ENCODE data around the gene C3orf20.

Gene C3orf20

GRCh38 chr3:14810801-14811661, 136.1 kb downstream of the C3orf20 start:
- no peak for DNase-seq (ENCODE audit: low read depth, low spot score)

DNA sequence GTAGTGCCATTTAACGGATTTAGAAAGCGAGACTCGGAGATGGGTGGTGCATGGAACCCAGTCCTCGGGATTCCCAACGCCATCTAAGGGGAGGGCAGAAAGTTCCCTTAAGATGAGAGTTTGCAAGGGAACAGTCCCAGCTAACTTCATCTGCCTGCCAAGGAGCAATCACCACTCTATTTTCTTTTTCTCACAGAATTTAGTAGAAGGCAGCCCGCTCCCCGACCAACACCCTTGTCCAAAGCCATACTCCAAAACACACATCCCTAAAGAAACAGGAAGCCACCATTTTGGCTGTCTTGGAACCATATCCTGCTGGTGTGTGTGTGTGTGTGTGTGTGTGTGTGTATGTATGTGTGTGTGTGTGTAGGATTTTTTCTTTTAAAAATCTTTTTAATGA, 136.7 kb downstream of the C3orf20 start:
- DNase-seq (ENCODE audit: low read depth, low spot score), result no peak

- DNase-seq (ENCODE audit: low read depth, low spot score), result no peak
Measured at GRCh38 chr3:14812196-14812790, 137.4 kb downstream of the C3orf20 start.

DNA sequence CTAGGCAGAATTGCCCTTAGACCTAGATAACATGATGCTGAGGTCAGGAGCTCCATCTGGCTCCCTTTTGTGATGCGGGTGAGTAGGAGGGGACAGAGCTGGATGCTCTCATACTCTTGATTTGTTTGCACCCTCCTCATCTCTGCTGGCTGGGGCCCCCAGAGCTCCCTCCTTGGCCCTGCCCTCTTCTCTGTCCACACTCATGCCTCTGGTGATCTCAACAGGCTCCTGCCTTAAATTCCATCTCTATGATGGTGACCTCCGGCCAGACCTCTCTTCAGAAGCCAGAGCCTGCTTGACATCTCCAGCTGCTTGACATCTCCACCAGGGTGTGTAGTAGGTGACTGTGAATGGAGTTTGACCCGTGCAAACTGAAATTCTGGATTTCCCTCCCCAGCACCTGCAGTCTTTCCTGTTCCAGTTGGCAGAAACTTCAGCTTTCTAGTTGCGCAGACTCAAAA, 139.5 kb downstream of the C3orf20 start:
- DNase-seq (ENCODE audit: low read depth, low spot score), result no peak

DNA sequence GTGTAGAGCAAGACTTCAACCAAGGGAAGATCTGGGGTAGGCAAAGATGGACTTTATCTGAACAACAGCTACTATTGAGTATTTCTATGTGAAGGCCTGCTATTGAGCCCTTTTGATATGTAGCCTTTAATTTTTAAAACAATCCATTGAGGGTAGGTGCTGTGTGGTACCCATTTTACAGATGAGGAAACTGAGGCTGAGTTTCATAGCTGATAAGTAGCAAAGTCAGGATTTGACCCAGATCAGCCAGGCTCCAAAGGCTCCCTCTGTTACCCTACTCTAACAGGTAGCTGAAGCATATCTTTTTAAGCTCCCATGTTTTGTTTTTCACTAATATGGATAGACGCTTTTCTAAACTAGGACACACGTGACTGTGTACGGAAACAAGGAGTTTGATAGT, 141.4 kb downstream of the C3orf20 start:
- no peak for DNase-seq (ENCODE audit: low read depth, low spot score)

GRCh38 chr3:14818804-14819500, 144.0 kb downstream of the C3orf20 start, which contains the start of gene FGD5:
FGD5 (plus strand) TSS chr3:14818962; CDS start chr3:14819072, 110 bp downstream.
- no peak for DNase-seq (ENCODE audit: low read depth, low spot score)

DNA sequence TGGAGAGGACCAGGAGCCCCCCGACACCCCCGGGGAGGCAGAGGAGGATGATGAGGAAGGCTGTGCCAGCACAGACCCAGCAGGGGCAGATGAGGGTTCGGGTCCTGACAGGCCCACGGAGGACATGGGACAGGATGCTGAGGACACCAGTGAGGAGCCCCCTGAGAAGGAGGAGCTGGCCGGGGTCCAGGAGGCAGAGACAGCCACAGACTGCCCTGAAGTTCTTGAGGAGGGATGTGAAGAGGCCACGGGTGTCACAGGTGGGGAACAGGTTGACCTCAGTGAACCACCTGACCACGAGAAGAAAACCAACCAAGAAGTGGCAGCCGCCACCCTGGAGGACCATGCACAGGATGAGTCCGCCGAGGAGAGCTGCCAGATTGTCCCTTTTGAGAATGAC, 144.7 kb downstream of the C3orf20 start:
- no peak for DNase-seq (ENCODE audit: low read depth, low spot score)

- no peak for DNase-seq (ENCODE audit: low read depth, low spot score)
Measured at GRCh38 chr3:14820156-14820555, 145.2 kb downstream of the C3orf20 start.

GRCh38 chr3:14821151-14821550, 146.2 kb downstream of the C3orf20 start:
- no peak for DNase-seq (ENCODE audit: low read depth, low spot score)

DNA sequence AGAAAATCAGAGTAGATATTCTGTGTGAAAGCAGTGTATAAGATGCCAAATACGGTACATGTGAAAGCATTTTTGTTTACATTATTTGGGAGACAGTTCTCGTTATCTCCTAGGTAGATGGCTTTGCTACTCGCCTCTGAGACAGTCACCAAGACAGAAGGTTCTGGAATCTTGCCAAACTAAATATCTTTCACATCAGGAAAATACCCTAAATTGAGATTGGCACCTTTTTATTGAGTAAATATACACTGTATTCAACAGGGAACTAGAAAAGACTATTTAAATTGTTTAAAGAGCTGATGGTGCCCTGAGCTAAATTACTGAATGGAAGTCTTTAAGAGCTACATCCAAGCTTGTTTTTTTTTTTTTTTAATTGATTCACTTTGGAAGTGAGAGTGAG, 147.2 kb downstream of the C3orf20 start:
- no peak for DNase-seq (ENCODE audit: low read depth, low spot score)
